HG03280 (cell line): ENCODE data around the gene NAP1L4.

Source experiments
- ATAC-seq: cut with Tn5 transposase; IDR thresholded peaks from one replicate; pipeline ENCODE4 v1.9.1; 2021; ENCODE audit warnings: mild to moderate bottlenecking, moderate library complexity; ENCODE audit not compliant: unreplicated experiment

The NAP1L4 gene

DNA sequence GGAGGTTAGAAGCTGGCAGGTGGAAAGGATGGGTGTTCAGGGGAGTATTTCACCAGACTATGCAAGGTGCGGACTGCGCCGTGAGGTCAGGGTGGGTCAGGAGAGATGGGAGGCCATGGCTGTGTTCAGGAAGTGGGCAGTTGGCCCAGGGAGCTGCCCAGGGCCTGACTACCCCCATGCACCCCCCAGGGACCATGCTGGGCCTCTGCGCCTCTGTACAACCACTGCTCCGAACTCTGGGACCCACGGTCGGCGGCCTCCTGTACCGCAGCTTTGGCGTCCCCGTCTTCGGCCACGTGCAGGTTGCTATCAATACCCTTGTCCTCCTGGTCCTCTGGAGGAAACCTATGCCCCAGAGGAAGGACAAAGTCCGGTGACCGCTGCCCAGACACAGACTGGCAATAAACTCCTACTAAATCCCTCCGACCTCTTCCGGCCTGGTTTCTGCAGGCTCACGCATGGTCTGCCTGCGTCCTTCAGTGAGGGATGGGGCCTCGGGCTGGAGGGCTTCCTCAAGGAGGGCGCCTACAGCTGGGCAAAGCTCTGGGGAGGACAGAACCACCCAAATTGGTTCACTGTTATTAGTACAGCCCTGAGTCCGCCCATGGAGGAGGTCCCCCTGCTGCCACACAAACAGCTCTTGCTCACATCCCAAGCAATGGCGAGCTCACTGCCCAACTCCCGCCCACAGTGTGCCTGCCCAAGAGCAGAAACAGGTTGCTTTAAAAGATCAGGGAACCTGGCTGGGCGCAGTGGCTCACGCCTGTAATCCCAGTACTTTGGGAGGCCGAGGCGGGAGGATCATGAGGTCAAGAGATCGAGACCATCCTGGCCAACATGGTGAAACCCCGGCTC lies 67.1 kb downstream of the NAP1L4 start:
- no peak for ATAC-seq

DNA sequence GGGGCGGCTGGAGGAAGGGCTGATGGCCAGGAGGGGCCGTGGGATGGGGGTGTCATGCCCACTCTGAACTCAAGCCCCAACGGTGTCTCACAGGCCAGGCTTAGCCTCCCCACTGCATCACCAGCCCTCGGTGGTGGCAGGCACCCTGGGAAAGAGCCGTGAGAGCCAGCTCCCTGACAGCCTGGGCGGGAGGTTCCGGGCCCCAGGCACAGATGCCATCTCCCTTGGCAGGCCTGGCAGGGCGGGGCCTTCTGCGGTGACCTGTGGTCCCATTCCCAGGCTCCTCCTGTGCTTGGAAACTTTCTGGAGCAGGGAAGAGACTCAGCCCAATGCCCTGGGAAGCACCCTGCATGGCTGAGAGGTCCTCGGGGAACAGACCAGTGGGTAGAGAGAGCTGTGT lies 67.7 kb downstream of the NAP1L4 start:
- no peak for ATAC-seq

DNA sequence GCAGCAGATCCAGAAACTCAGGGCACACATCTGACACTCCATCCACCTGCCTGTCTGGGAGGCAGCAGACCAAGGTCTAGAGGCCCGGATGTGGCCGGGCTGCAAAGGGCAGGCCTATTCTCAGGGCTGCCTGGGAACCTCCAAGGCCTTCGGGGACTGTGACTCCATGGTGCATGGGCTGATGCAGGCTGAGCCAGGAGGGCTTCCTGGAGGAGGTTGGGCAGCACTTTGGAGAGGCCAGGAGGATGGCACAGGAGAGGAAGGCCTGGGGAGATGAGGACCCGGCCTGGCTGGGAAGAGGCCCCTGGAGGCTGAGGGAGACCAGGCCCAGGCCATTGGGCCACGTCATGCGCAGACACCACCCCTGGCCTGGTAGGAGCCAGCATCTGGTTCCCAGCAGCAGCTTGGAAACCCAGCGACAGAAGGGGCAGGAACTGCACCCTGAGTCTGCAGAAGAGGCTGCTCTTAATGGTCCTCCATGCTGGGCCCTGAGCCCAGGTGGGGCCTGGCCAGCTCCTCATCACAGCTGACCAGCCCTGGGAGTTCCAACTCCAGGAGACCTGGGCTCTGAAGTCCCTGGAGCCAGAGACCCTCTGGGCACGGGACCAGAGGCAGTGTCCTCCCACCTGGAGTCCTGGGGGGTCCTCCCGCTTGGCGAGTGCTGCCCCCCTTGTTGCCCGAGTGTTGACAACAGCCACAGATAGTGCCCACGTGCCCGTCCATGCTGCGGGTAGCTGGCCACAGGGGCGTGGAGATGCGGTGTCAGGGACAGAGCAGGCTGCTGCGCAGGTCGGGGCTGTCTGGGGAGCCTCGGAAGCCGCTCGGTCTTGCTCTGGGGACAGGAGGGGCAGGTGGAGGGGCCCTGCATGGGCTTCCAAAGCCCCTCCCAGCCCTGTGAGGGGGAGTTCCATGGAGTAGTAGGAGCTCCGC lies 68.4 kb downstream of the NAP1L4 start:
- no peak for ATAC-seq

DNA sequence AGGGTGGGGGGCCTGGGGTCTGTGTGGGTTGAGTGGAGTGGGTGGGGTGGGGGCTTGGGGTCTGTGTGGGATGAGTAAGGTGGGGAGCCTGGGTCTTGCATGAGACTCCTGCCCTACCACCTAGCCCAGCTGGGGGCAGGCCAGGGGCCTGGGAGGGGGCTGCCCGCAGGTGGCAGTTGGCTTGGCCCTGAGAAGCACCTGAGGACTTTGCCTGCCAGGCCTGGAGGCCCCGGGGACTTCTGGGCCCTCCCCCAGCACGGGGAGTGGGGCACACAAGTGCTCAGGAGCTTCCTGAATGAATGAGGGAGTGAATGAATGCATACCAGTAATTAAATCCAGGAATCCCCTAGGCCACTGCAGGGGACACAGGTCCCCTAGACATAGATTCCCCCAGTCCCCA lies 69.5 kb downstream of the NAP1L4 start:
- no peak for ATAC-seq

DNA sequence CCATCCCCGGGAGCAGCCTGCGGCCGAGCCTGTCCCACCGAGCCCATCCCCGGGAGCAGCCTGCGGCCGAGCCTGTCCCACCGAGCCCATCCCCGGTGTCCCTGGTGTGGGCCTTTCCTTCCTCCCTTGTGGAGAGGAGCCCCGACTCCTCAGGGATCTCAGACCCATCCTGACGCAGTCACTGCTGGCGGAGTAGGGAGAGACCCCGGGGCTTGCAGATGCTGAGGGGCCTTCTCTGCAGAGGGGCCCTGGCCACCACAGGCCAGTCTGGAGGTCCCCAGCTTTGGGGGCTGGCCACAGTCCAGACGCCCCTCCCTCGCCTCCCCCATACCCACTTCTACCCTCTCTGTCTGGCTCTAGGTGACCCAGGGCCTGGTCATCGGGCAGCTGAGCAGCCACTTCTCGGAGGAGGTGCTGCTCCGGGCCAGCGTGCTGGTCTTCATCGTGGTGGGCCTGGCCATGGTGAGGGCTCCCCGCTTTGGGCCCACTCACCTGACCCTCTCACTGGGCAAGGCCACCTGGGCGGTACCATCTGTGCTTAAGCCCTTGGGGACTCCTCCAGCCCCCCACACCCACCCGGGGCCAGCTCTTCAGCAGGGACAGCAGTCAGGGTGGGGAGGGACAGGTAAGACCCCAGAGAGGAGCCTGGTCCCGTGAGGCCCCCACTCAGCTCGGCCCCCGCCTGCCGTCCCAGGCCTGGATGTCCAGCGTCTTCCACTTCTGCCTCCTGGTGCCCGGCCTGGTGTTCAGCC lies 70.2 kb downstream of the NAP1L4 start:
- no peak for ATAC-seq

DNA sequence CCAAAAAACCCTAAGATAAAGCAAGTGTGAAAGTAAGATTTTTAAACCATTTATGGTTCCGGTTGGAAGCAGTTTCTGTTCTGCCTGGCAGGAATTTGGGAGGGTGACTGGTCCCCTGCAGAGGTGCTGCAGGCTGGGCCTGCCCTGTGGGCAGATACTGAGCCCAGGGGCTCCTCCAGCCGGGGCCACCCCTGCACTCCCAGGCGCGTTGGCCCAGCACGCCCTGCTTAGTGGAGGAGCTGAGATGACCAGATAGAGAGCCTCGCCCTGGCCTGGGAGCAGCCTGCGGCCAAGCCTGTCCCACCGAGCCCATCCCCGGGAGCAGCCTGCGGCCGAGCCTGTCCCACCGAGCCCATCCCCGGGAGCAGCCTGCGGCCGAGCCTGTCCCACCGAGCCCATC lies 70.9 kb downstream of the NAP1L4 start:
- no peak for ATAC-seq

DNA sequence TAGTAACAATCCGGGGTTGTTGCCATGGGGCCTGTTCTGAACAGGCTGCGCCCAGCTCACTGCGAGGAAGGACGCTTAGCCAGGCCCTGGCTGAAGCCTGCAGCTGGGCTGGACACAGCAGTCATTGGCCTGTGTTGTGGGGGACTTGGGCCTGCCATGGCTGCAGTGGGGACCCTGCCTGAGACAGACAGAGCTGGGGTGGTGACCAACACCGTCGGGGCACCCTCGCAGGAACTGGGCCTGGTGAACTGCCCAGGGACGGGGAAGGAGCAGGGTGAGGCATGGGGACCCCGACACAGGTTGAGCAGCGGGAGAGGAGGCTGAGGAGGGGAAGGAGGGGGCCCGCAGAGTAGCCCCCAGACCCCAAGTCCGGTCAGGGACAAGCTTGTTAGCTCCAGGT lies 71.8 kb downstream of the NAP1L4 start:
- ATAC-seq: no peak

DNA sequence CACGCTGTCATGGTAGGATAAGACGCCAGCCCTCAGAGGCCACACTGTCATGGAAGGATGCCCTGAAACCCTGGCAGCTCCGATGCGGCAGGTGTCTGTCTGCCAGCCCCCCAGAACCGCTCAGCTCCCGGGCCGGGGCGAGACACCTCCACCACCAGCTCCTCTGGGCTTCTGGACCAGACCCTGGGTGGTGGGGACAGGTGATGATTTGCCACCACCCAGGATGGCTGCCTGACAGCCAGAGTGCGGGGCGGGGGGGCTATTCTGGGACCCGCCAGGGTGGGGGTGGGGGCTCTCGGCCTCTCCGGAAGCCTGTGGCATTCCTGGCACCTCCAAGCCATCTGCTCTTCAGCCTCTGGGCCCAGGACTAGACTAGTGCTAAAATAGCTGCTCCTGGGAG lies 72.3 kb downstream of the NAP1L4 start:
- no peak for ATAC-seq

DNA sequence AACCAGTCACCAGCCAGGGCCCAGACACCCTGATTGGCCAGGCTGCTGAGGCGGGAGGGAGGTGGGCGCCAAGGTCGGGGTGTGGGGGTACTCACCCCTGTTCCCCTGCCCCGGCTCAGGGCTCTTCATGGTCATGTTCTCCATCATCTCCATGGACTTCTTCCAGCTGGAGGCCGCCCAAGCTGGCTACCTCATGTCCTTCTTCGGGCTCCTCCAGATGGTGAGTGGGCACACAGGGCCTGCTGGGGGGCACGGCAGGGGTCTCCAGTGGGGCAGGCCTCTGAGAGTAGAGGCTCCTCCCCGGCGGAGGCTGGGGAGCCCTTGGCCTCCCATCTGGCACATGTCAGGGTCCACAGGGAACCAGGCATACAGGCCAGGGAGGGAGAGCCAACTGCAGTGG lies 72.9 kb downstream of the NAP1L4 start:
- ATAC-seq: no peak

DNA sequence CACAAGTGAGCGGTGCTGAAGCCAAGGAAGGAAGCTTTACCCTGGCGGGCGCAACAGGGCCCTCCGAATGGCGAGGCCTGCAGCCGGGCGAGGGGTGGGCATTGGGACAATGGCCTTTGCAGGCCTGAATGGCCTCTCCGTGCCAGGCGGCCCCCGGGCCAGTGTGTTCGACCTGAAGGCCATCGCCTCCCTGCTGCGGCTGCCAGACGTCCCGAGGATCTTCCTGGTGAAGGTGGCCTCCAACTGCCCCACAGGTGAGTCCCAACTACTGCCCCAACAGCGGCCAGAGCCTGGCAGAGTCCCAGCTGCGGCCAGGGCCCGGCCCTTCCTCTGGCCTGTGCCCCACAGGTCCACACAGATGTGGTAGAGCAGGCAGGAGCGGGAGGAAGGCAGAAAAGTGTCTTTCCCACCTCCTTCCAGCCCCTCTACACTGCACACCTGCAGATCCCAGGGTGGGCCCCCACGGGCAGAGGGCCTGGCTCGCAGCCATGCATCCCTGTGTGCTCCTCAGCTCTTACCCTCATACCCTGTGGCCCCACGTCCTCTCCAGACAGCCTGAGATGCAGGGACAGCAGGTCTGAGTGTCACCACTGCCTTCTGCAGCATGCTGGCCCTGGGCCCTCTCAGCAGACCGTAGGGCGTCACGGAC lies 74.2 kb downstream of the NAP1L4 start:
- ATAC-seq: no peak

DNA sequence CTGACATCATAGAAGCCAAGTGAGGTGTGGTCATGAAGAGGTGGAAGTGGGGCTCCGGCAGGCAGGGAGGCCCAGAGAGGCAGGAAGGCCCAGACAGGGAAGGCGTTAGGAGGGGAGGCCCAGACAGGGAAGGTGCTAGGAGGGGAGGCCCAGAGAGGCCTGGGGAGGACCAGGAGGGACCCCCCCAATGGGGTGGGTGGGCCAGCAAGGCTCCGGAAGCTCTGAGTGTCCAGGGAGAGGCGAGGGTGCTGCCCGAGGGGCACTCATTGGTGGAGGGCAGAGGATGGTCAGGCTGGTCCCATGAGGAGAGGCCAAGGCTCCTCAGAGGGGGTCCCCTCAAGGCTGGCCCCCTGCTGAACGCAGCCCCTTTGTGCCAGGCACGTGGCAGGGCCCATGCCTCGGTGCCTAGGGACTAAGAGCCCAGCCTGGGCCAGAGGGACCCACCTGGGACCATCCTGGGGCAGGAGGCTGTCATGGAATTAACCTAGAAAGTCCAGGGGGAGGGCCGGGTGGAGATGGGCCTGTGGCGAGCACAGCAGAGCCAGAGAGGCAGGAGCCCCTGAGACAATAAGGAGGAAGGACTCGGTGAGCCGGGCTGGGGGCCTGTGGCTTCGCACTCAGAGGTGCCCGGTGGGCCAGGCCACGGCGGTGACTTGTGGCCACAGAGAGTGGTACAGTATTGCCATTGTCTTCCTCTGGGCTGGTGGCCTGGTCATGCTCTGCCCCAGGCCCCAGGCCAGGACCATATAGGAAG lies 75.1 kb downstream of the NAP1L4 start:
- ATAC-seq: no peak

DNA sequence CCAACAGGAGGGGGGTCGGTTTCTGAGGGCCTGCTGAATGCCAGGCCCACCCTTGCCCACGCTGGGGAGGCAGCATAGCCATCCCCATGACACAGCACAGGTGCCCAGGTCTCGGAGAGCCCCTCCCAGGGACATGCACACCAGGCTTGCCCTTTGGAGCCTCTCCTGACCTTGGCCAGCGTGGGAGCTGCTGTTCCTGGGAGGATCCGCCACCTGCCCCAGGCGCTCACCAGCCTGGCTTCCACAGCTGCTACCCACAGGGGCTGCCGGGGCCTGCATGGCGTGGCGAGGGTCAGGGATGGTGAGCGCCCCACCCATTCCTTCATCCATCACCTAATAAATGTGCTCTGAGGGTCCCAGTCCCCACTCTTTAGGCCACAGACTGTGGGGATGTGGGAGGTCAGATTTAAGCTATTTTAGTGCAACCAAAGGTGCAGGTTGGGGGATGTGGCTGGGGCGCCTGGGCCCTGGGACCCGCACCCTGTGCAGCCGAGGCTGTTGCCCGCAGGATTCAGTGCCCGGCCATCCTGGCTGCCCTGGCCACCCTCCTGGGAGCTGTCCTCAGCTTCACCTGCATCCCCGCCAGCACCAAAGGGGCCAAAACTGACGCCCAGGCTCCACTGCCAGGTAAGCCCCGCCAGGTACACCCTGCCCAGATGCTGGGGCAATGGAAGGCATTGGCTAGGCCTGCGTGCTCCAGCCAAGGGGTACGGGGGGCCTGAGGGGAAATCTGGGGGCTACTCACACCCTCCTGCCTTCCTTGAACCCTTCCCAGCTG lies 75.8 kb downstream of the NAP1L4 start:
- ATAC-seq: no peak

DNA sequence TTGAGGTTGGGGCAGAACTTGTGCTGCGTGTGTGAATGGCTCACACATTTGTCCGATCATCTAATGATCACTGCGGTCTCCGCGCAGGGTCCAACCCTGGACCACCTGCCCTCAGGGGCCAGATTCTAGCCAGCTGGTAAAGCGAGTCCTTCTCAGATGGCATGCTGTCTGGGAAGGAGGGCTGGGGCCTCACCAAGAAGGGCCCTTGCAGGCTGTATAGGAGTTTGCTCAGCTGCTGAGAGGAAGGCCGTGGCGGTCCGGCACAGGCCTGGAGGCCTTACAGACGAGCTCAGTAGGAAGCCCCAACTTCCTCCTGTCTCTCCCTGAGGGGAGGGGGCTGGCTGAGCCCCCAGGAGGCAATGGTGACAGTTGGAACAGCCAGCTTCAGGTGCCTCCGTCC lies 76.7 kb downstream of the NAP1L4 start:
- no peak for ATAC-seq

DNA sequence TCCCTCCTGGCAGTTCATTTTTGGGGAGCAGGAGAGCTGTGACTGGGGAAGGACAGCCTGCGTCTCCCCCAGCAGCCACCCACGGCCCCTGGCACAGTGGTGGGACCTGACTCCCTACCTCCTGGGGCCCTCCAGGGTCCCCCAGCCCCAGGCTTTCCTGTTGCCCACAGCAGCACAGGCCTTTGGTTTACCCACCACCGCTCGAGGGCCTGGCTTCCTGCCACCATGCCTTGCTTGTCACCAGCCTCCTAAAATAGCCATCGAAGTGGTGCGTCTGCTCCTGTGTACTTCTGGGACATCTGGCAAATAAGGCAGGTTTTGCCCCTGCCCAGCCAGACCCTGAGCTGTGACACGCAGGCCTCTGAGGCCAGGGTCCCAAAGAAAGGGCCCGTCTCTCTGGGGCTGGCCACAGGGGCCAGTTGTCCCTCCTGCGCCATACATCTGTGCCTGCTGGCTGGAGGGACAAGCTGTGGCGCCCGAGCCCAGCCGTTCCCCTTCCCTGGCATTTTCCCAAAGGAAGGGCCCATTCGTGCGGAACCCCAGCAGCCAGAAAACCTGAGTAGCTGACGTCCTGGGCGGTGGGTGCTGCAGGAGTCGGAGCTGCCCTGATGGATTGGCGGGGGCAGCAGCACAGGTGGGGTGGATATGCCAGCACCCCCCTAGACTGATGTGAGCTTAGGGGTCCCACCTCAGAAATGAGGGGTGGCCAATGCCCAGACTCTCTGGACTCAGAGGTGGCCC lies 77.5 kb downstream of the NAP1L4 start:
- no peak for ATAC-seq

DNA sequence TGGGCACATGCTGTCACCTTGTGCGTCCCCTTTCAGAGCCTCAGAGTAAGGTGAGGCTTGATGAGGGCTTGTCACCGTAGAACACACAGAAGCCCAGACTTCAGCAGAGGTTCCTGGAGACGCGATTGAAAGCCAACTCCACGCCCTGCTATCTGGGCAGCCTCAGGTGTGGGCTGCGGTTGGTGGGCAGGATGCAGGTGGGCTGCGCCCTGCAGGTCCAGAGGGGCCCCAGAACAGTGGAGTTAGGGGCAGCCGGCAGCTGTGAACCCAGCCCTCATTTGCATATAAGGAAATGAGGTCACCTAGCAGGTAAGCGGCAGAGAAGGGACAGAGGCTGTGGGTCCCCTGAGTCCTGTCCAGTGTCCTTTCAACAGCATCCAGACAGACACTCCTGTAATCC lies 78.4 kb downstream of the NAP1L4 start:
- ATAC-seq: no peak

DNA sequence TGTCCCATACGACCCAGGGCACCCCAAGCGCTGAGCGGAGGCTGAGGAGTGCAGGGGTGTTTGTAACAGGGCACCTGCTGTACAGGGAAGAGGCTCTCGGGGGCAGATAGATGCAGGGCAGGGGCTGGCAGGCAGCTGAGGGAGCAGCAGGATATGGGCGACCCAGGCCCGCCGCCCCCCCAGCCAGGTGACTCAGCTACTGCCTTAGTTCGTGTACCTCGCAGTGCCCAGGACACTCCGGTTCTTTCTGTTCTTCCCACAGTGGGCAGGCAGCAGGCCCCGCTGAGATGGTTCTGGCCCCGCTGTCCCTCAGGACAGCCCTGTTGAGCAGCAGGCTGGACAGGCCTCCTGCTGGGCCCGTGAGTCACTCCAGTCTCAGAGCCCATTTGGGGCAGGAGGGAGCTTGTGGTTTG lies 79.1 kb downstream of the NAP1L4 start:
- no peak for ATAC-seq

DNA sequence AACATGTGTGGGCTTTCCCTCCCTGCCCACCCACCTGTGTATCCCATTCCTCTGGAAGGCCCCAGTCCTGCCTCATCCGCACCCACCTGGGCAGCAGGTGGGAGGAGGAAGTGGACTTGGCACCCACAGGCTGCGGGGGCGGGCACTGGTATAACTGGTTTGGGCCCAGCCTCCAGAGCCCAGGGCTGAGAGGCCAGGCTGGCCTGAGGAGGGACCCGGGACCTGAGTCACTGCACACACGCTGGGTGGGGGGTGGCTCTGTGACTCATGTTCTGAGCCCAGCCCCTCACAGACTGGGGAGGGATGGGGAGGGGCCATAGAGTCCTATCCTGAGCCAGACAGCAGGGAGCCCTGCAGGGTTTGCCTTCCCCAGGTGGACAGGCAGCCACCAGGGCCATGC lies 79.6 kb downstream of the NAP1L4 start:
- no peak for ATAC-seq

DNA sequence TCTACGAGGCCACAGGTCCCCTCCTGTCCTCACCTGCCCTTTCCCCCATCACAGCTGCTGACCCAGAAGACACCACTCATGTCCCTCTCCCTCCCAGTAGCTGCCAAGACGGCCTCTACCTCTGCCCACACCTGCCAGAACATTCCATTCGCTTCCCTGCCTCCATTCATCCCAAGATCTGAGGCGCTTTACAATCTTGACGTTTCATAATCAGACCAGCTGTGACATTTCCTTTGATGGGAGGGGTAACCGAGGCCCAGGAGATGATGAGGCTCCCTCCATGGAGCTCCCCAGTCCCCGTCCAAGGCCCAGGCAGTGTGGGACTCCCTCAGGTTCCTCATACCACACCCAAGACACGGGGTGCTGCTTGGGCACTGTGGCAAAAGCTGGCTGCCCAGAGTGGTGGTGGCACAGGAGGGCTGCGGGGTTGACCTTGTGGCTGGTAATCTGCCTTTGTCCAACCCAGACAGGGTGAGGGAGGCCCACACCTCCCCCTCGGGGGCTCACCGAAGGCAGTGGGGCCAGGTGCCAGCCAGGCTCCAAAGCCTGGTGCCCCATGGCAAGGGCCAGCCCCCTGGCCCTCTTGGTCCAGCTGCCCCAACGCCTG lies 80.2 kb downstream of the NAP1L4 start:
- no peak for ATAC-seq
